ENCODE data around the gene POLR3GL.
"Not testable (repeated sequence)": the region's sequence is repeated elsewhere in the genome, so short reads cannot be mapped to it uniquely, and the experiment has no call there.

GRCh38 chr1:146025787-146026495, 61.5 kb downstream of the POLR3GL start:
- not testable (repeated sequence) for TF ChIP-seq CTCF, POLR2A, POLR2AphosphoS5 (IDR thresholded peaks at IDR 0.05)
